ENCODE data around the gene ZNF557. TPM values are rescaled to one million over a fixed set of nuclear protein-coding genes. Genes with fewer than 3 reads are reported as not detected.
"Not testable (repeated sequence)": the region's sequence is repeated elsewhere in the genome, so short reads cannot be mapped to it uniquely, and the experiment has no call there.

Gene ZNF557
- 21.8 and 22.6 TPM in 2 replicates for total RNA-seq

- TF ChIP-seq CTCF (IDR thresholded peaks at IDR 0.05) = no peak
- intact Hi-C loops (cut with micrococcal nuclease) = loop anchor here (1.0 kb wide), 1 partner anchor 30 kb away; no protein-coding TSS in a partner anchor
- DNase-seq (peak; percentile 95), ATAC-seq (ENCODE audit: low read depth) (peak; percentile 99)
- Mint-ChIP-seq H3K27me3 (no peaks in the 10 kb centered on the region), H3K36me3 (ENCODE audit: low read depth) (peaks cover 32% of the 10 kb centered on the region), H3K4me1 (peaks cover 17% of the 10 kb centered on the region), H3K9me3 (peaks cover 2% of the 10 kb centered on the region), H3K4me3 (peak within 1 kb of the TSS; percentile 93), H3K27ac (peak within 1 kb of the TSS; percentile 92)
- POLR2A ChIA-PET = interaction anchor here (0.5 to 2.3 kb wide), 29 partner anchors 9 to 1446 kb away, joined by 3 to 45 read pairs (median 4); partner anchors contain the start of genes ARHGEF18, KHSRP, MCOLN1 and NDUFA7
- CTCF ChIA-PET = interaction anchor here (1.1 to 1.2 kb wide), 2 partner anchors 272 to 276 kb away, joined by 3 to 6 read pairs; no protein-coding TSS in a partner anchor
These were observed at the start of gene ZNF557 for GRCh38 chr19:7069042-7069903. Gene ZNF557 (plus strand): TSS chr19:7069703. CDS start chr19:7075075, 5,372 bp downstream.

- intact Hi-C loops (cut with micrococcal nuclease); H3K27me3 Mint-ChIP-seq; H3K36me3 Mint-ChIP-seq (ENCODE audit: low read depth); POLR2A ChIA-PET; H3K27ac Mint-ChIP-seq; CTCF ChIA-PET; H3K4me3 Mint-ChIP-seq; H3K4me1 Mint-ChIP-seq; ATAC-seq (ENCODE audit: low read depth); H3K9me3 Mint-ChIP-seq; DNase-seq: not testable (repeated sequence)
These were observed 48.2 kb upstream of the ZNF557 start, which contains the start of gene MBD3L2B for GRCh38 chr19:7021331-7021730. Gene MBD3L2B (minus strand): TSS chr19:7021431. CDS start chr19:7021397, 34 bp downstream.

- H3K4me1 Mint-ChIP-seq; ATAC-seq (ENCODE audit: low read depth); H3K4me3 Mint-ChIP-seq; DNase-seq; H3K36me3 Mint-ChIP-seq (ENCODE audit: low read depth); POLR2A ChIA-PET; CTCF ChIA-PET; H3K27ac Mint-ChIP-seq; H3K27me3 Mint-ChIP-seq; intact Hi-C loops (cut with micrococcal nuclease); H3K9me3 Mint-ChIP-seq: not testable (repeated sequence)
These were observed 40.7 kb upstream of the ZNF557 start for GRCh38 chr19:7028790-7029189.

- H3K27ac Mint-ChIP-seq; H3K27me3 Mint-ChIP-seq; ATAC-seq (ENCODE audit: low read depth); H3K4me3 Mint-ChIP-seq; H3K36me3 Mint-ChIP-seq (ENCODE audit: low read depth); H3K4me1 Mint-ChIP-seq; H3K9me3 Mint-ChIP-seq; DNase-seq; POLR2A ChIA-PET; intact Hi-C loops (cut with micrococcal nuclease); CTCF ChIA-PET: not testable (repeated sequence)
These were observed 39.2 kb upstream of the ZNF557 start, which contains the start of gene MBD3L5 for GRCh38 chr19:7030278-7030677. Gene MBD3L5 (plus strand): TSS chr19:7030578. CDS start chr19:7030612, 34 bp downstream.

- intact Hi-C loops (cut with micrococcal nuclease); DNase-seq; H3K4me1 Mint-ChIP-seq: not testable (repeated sequence)
These were observed 29.4 kb upstream of the ZNF557 start, which contains the start of gene MBD3L4 for GRCh38 chr19:7040079-7040478. Gene MBD3L4 (minus strand): TSS chr19:7040179. CDS start chr19:7040144, 35 bp downstream.

GRCh38 chr19:7041563-7041962 is 27.9 kb upstream of the ZNF557 start:
- ATAC-seq (ENCODE audit: low read depth); CTCF ChIA-PET; H3K4me1 Mint-ChIP-seq; H3K36me3 Mint-ChIP-seq (ENCODE audit: low read depth); DNase-seq; POLR2A ChIA-PET; H3K9me3 Mint-ChIP-seq; H3K27ac Mint-ChIP-seq; H3K27me3 Mint-ChIP-seq; intact Hi-C loops (cut with micrococcal nuclease); H3K4me3 Mint-ChIP-seq: not testable (repeated sequence)

More at GRCh38 chr19:7040079-7040478, 29.4 kb upstream of the ZNF557 start, which contains the start of gene MBD3L4:
- POLR2A ChIA-PET; ATAC-seq (ENCODE audit: low read depth); H3K27ac Mint-ChIP-seq; H3K4me3 Mint-ChIP-seq; H3K27me3 Mint-ChIP-seq; H3K9me3 Mint-ChIP-seq; H3K36me3 Mint-ChIP-seq (ENCODE audit: low read depth); CTCF ChIA-PET: not testable (repeated sequence)

GRCh38 chr19:7049021-7049420 is 20.5 kb upstream of the ZNF557 start, which contains the start of gene MBD3L2:
Gene MBD3L2 (plus strand): TSS chr19:7049321. CDS start chr19:7049374, 53 bp downstream.
- POLR2A ChIA-PET; H3K4me3 Mint-ChIP-seq; ATAC-seq (ENCODE audit: low read depth); H3K27me3 Mint-ChIP-seq; intact Hi-C loops (cut with micrococcal nuclease); H3K9me3 Mint-ChIP-seq; CTCF ChIA-PET; H3K27ac Mint-ChIP-seq; H3K4me1 Mint-ChIP-seq; H3K36me3 Mint-ChIP-seq (ENCODE audit: low read depth); DNase-seq: not testable (repeated sequence)

- H3K27me3 Mint-ChIP-seq; H3K4me1 Mint-ChIP-seq; DNase-seq; H3K4me3 Mint-ChIP-seq; intact Hi-C loops (cut with micrococcal nuclease); ATAC-seq (ENCODE audit: low read depth); H3K27ac Mint-ChIP-seq; H3K36me3 Mint-ChIP-seq (ENCODE audit: low read depth); POLR2A ChIA-PET; CTCF ChIA-PET; H3K9me3 Mint-ChIP-seq: not testable (repeated sequence)
These were observed 18.1 kb upstream of the ZNF557 start for GRCh38 chr19:7051421-7051820.

GRCh38 chr19:7052896-7053295 is 16.6 kb upstream of the ZNF557 start:
- DNase-seq; ATAC-seq (ENCODE audit: low read depth); H3K4me3 Mint-ChIP-seq; intact Hi-C loops (cut with micrococcal nuclease); H3K36me3 Mint-ChIP-seq (ENCODE audit: low read depth); H3K27ac Mint-ChIP-seq; H3K9me3 Mint-ChIP-seq; CTCF ChIA-PET; POLR2A ChIA-PET; H3K4me1 Mint-ChIP-seq; H3K27me3 Mint-ChIP-seq: not testable (repeated sequence)

GRCh38 chr19:7054635-7055368 is 14.7 kb upstream of the ZNF557 start:
- intact Hi-C loops (cut with micrococcal nuclease); CTCF ChIA-PET; POLR2A ChIA-PET; H3K4me1 Mint-ChIP-seq; H3K4me3 Mint-ChIP-seq; H3K9me3 Mint-ChIP-seq; ATAC-seq (ENCODE audit: low read depth); H3K36me3 Mint-ChIP-seq (ENCODE audit: low read depth); H3K27ac Mint-ChIP-seq; DNase-seq; H3K27me3 Mint-ChIP-seq: not testable (repeated sequence)
